Ishikawa (cell line): ENCODE data around the gene SNCAIP.

Experiments used
- CEBPB ChIP-seq: IDR thresholded peaks from 2 replicates; pipeline ENCODE4 v1.6.1; 2012
- CREB1 ChIP-seq: IDR thresholded peaks from 2 replicates; pipeline ENCODE4 v1.6.1; 2012; ENCODE audit warnings: low read depth
- EGR1 ChIP-seq: IDR thresholded peaks from 2 replicates; pipeline ENCODE4 v1.6.1; 2012
- EP300 ChIP-seq: IDR thresholded peaks from 2 replicates; pipeline ENCODE4 v1.6.1; 2012; ENCODE audit warnings: borderline replicate concordance
- FOXM1 ChIP-seq: IDR thresholded peaks from 2 replicates; pipeline ENCODE4 v1.6.1; 2012; ENCODE audit warnings: low read depth, borderline replicate concordance
- NFIC ChIP-seq: IDR thresholded peaks from 2 replicates; pipeline ENCODE4 v1.6.1; 2012
- RAD21 ChIP-seq: IDR thresholded peaks from 2 replicates; pipeline ENCODE4 v1.6.1; 2012; ENCODE audit warnings: low read depth
- TAF1 ChIP-seq: IDR thresholded peaks from 2 replicates; pipeline ENCODE4 v1.6.1; 2012; ENCODE audit warnings: low read depth, mild to moderate bottlenecking
- TCF12 ChIP-seq: IDR thresholded peaks from 2 replicates; pipeline ENCODE4 v1.6.1; 2012; ENCODE audit warnings: low read depth
- TEAD4 ChIP-seq: IDR thresholded peaks from 2 replicates; pipeline ENCODE4 v1.6.1; 2012
- YY1 ChIP-seq: IDR thresholded peaks from 2 replicates; pipeline ENCODE4 v1.6.1; 2012; ENCODE audit warnings: low read depth
- ZBTB7A ChIP-seq: IDR thresholded peaks from 2 replicates; pipeline ENCODE4 v1.6.1; 2012; ENCODE audit warnings: low read depth
- TF ChIP-seq, protein P1 (sequence below): IDR thresholded peaks from 2 replicates; pipeline ENCODE4 v1.6.1; 2012
- TF ChIP-seq, protein P2 (sequence below): IDR thresholded peaks from 2 replicates; pipeline ENCODE4 v1.6.1; 2012; ENCODE audit warnings: low read depth, mild to moderate bottlenecking
- TF ChIP-seq, protein P3 (sequence below): IDR thresholded peaks from 2 replicates; pipeline ENCODE4 v1.6.1; 2012

Gene SNCAIP

DNA sequence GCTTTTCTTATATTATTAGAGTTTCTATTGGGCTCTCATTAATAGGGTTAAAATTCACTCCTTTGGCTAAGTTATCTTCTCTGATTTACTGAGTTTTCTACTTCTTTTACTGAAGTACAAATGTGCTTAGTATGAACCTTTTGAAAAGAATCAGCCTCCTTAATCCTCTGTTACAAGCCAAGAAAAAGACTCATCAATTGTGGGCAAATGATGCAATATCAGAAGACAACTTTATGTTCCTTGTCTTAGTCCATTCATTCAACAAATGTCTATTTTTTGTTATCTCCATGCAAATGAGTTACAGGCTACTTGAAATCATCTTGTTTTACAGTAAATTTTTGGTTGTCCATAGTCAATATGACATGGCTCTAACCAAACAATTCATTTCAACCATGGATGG is 40.3 kb downstream of the SNCAIP start:
- TF ChIP-seq ZBTB7A (no peak), YY1 (no peak), EGR1 (no peak), FOXM1 (no peak), TAF1 (no peak), RAD21 (no peak), CREB1 (no peak)
- TF ChIP-seq, protein P1, sequence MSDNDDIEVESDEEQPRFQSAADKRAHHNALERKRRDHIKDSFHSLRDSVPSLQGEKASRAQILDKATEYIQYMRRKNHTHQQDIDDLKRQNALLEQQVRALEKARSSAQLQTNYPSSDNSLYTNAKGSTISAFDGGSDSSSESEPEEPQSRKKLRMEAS: no peak

DNA sequence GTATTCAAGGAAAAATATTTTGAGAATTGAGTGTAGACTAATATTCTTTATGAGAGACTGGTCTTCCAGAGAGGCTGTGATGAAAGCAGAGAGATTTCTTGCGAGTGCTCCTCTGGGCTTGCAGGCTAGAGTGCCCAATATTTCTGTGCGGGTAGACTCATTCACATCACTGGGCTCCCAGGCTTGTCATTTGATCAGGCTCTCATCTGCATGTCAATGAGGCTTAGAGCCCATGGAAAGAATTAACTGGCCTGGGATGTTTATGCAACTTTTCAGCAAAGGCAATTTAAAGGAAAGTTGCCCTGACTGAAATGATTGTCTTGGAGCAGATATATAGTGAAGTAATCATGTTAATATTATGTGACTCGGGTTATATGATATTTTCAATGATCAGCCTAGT is 42.3 kb downstream of the SNCAIP start:
- no peak for TF ChIP-seq CREB1

DNA sequence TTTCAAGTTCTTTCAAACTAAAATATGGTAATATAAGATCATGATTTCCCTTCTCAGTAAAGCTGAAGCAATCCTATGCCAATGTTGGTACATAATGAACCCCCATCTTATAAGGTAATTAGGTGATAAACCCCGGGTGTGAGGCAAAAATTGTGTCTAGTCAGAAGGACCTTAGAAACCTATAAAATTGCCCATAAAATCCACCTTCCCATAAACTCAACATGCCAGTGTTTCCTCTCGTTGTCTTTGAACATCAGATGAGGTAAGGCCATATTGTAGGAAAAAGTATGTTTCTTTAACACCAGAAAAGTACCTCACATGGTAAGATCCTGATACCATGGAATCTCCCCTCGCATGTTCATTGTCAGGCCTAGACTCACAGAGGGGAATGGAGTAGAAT is 43.3 kb downstream of the SNCAIP start:
- TF ChIP-seq EP300 (no peak), TEAD4 (no peak), CREB1 (no peak), ZBTB7A (no peak), RAD21 (no peak), FOXM1 (no peak), NFIC (no peak), EGR1 (no peak), CEBPB (no peak), TAF1 (no peak), TCF12 (no peak), YY1 (no peak)
- TF ChIP-seq, protein P2, sequence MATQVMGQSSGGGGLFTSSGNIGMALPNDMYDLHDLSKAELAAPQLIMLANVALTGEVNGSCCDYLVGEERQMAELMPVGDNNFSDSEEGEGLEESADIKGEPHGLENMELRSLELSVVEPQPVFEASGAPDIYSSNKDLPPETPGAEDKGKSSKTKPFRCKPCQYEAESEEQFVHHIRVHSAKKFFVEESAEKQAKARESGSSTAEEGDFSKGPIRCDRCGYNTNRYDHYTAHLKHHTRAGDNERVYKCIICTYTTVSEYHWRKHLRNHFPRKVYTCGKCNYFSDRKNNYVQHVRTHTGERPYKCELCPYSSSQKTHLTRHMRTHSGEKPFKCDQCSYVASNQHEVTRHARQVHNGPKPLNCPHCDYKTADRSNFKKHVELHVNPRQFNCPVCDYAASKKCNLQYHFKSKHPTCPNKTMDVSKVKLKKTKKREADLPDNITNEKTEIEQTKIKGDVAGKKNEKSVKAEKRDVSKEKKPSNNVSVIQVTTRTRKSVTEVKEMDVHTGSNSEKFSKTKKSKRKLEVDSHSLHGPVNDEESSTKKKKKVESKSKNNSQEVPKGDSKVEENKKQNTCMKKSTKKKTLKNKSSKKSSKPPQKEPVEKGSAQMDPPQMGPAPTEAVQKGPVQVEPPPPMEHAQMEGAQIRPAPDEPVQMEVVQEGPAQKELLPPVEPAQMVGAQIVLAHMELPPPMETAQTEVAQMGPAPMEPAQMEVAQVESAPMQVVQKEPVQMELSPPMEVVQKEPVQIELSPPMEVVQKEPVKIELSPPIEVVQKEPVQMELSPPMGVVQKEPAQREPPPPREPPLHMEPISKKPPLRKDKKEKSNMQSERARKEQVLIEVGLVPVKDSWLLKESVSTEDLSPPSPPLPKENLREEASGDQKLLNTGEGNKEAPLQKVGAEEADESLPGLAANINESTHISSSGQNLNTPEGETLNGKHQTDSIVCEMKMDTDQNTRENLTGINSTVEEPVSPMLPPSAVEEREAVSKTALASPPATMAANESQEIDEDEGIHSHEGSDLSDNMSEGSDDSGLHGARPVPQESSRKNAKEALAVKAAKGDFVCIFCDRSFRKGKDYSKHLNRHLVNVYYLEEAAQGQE: no peak
- TF ChIP-seq, protein P1: no peak
- TF ChIP-seq, protein P3, sequence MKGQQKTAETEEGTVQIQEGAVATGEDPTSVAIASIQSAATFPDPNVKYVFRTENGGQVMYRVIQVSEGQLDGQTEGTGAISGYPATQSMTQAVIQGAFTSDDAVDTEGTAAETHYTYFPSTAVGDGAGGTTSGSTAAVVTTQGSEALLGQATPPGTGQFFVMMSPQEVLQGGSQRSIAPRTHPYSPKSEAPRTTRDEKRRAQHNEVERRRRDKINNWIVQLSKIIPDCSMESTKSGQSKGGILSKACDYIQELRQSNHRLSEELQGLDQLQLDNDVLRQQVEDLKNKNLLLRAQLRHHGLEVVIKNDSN: no peak

DNA sequence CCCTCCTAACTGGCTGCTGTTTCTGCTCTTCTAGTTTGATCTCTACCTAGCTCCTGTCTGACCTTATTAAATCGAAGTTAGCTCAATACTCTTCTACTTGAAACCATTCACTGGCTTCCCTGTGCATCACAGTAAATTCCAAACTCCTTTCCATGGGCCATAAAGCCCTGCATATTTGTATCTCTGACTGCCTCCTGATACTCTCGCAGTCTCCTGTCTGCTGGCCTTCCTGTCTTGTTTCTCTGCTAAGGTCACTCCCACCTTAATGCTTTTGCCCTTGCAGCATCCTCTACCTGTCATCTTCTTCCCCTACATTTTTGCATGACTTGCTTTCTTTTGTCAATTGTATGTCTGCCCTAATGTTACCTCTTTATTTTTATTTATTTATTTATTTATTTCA is 44.8 kb downstream of the SNCAIP start:
- no peak for TF ChIP-seq NFIC
- TF ChIP-seq, protein P2: no peak
- no peak for TF ChIP-seq EP300

DNA sequence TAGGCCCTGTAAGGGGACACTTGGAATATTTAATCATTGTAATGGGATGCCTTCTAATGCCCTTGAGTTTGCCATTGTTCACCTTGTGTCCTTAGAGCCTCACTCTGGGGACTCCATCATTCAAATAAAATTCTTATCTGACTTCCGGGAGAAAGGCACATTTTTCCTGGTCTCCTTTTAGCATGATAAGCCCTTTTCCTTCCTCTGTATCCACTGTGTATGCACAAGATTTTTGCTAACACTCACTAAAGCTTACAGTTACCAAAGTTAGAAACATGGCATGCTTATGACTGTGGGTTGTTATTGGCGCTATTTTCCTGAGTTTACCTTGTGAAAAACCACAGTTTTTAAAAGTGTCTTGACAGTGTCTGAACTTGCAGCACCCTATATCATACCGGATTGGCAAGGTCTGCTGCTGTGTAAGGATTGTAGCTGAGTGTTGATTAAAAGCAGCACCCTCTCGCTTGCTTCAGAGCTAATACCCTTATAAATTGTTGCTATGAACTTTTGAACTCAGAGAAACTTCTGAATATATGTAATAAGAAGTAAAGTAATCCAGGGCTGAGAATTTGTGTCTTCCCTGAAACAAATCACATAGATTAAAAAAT is 46.4 kb downstream of the SNCAIP start:
- no peak for TF ChIP-seq CREB1
- no peak for TF ChIP-seq EGR1
- TF ChIP-seq TCF12: no peak
- TF ChIP-seq, protein P1: no peak
- no peak for TF ChIP-seq TEAD4

DNA sequence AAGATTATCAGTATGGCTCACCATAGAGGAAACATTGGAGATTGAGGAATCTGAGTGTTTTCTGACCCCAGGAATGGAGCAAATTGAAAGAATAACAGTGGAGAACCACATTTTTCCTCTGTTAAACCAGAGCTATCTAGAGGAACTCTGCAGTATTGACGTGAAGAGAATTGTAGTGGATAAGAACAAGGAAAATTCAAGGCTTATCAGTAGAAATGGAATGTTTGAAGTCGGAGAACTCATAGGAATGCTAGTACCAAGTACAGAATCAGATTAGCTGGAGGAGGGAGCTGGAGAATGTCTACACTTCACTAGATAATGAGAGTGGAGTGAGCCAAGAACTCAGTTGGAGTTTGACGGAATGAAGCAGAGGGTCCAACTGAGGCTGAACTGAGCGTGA is 50.3 kb downstream of the SNCAIP start:
- TF ChIP-seq, protein P1: no peak
- no peak for TF ChIP-seq EGR1
- no peak for TF ChIP-seq CREB1
- TF ChIP-seq EP300: no peak
- TF ChIP-seq YY1: no peak
- no peak for TF ChIP-seq TEAD4
- no peak for TF ChIP-seq CEBPB
- no peak for TF ChIP-seq RAD21
- TF ChIP-seq TCF12: no peak
- no peak for TF ChIP-seq NFIC
- no peak for TF ChIP-seq TAF1
- TF ChIP-seq FOXM1: no peak
- TF ChIP-seq, protein P3: no peak
- TF ChIP-seq, protein P2: no peak
- TF ChIP-seq ZBTB7A: no peak
